Astrocyte (in vitro differentiated cells and primary cell): ENCODE measurements around the gene FAM221B.

Experiments
- EZH2 ChIP-seq: IDR thresholded peaks from 2 replicates; pipeline ENCODE4 v1.6.1; 2012; ENCODE audit warnings: mild to moderate bottlenecking, low read length, inconsistent platforms; ENCODE audit not compliant: insufficient read depth
- TF ChIP-seq, protein P1 (sequence below): IDR thresholded peaks from 2 replicates; pipeline ENCODE4 v1.5.1; 2011; ENCODE audit warnings: low read depth, mild to moderate bottlenecking, inconsistent platforms, low read length, moderate library complexity; ENCODE audit not compliant: insufficient read depth

GRCh38 chr9:35831040-35831439, 2.5 kb upstream of the FAM221B start:
- TF ChIP-seq, protein P1, sequence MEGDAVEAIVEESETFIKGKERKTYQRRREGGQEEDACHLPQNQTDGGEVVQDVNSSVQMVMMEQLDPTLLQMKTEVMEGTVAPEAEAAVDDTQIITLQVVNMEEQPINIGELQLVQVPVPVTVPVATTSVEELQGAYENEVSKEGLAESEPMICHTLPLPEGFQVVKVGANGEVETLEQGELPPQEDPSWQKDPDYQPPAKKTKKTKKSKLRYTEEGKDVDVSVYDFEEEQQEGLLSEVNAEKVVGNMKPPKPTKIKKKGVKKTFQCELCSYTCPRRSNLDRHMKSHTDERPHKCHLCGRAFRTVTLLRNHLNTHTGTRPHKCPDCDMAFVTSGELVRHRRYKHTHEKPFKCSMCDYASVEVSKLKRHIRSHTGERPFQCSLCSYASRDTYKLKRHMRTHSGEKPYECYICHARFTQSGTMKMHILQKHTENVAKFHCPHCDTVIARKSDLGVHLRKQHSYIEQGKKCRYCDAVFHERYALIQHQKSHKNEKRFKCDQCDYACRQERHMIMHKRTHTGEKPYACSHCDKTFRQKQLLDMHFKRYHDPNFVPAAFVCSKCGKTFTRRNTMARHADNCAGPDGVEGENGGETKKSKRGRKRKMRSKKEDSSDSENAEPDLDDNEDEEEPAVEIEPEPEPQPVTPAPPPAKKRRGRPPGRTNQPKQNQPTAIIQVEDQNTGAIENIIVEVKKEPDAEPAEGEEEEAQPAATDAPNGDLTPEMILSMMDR: no peak
- no peak for TF ChIP-seq EZH2
